Upper lobe of right lung (tissue), 1 donor: ENCODE results near the gene P2RY6. TPM values are rescaled to one million over a fixed set of nuclear protein-coding genes. Genes with fewer than 3 reads are reported as not detected.
A peak's percentile ranks its signal among the peaks of the same experiment; 100 is the strongest.

ENCODE experiments used
- ATAC-seq: fragments of 200-7000 bp; cut with Tn5 transposase; one replicate; pipeline ENCODE4 v1.9.1; 2020; ENCODE audit warnings: mild to moderate bottlenecking, moderate library complexity
- DNase-seq: peaks from one replicate; pipeline ENCODE4 v3.0.0-alpha.2; 2020
- H3K27ac ChIP-seq: fragments of 200-600 bp; one replicate; pipeline ENCODE4 v1.8.0; 2022
- H3K27me3 ChIP-seq: fragments of 200-600 bp; one replicate; pipeline ENCODE4 v1.8.0; 2022; ENCODE audit warnings: mild to moderate bottlenecking
- H3K36me3 ChIP-seq: fragments of 200-600 bp; one replicate; pipeline ENCODE4 v1.8.0; 2022
- H3K4me1 ChIP-seq: fragments of 200-600 bp; one replicate; pipeline ENCODE4 v1.8.0; 2022
- H3K4me3 ChIP-seq: fragments of 200-600 bp; one replicate; pipeline ENCODE4 v1.8.0; 2022; ENCODE audit warnings: mild to moderate bottlenecking
- H3K9me3 ChIP-seq: fragments of 200-600 bp; one replicate; pipeline ENCODE4 v1.8.0; 2022
- intact Hi-C: fragments of 100-400 bp; cut with DNase I; formaldehyde crosslinking; loops from one replicate; pipeline ENCODE4 v1.11.0; 2022
- total RNA-seq: library from RNA; stranded (reverse); fragmentation: NEBNext Ultra II Directional; extraction: Animal tissue kit (Norgen Biotek cat#: 25700); gene quantifications from one replicate; pipeline ENCODE4 v1.2.1, GENCODE V29; 2021
- TF ChIP-seq, protein P1 (sequence below): fragments of 200-600 bp; IDR thresholded peaks from one replicate; pipeline ENCODE4 v1.8.0; 2022; ENCODE audit warnings: antibody characterized with exemption
- donor health status: DM: no; HTN: yes; CAD: no; lungs with severe emphysema.

P2RY6 gene
- total RNA-seq, 1 donor from 2014 or later, result 3.2 TPM

GRCh38 chr11:73298233-73298632, 26.1 kb downstream of the P2RY6 start:
- intact Hi-C loops, result no loop called here
- Histone ChIP-seq H3K27me3 (no peaks in the 10 kb centered on the region), H3K27ac (no peak overlapping the region), H3K4me3 (no peak overlapping the region), H3K36me3 (no peaks in the 10 kb centered on the region), H3K9me3 (no peaks in the 10 kb centered on the region), H3K4me1 (no peaks in the 10 kb centered on the region)
- DNase-seq (no peak), ATAC-seq (no peak)
- TF ChIP-seq, protein P1, sequence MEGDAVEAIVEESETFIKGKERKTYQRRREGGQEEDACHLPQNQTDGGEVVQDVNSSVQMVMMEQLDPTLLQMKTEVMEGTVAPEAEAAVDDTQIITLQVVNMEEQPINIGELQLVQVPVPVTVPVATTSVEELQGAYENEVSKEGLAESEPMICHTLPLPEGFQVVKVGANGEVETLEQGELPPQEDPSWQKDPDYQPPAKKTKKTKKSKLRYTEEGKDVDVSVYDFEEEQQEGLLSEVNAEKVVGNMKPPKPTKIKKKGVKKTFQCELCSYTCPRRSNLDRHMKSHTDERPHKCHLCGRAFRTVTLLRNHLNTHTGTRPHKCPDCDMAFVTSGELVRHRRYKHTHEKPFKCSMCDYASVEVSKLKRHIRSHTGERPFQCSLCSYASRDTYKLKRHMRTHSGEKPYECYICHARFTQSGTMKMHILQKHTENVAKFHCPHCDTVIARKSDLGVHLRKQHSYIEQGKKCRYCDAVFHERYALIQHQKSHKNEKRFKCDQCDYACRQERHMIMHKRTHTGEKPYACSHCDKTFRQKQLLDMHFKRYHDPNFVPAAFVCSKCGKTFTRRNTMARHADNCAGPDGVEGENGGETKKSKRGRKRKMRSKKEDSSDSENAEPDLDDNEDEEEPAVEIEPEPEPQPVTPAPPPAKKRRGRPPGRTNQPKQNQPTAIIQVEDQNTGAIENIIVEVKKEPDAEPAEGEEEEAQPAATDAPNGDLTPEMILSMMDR, result no peak

- DNase-seq (no peak), ATAC-seq (no peak)
- intact Hi-C loops, result no loop called here
- Histone ChIP-seq H3K27ac (no peak overlapping the region), H3K9me3 (no peaks in the 10 kb centered on the region), H3K27me3 (no peaks in the 10 kb centered on the region), H3K36me3 (no peaks in the 10 kb centered on the region), H3K4me3 (no peak overlapping the region), H3K4me1 (no peaks in the 10 kb centered on the region)
- TF ChIP-seq, protein P1, result no peak
Measured at GRCh38 chr11:73299751-73300150, 27.6 kb downstream of the P2RY6 start.

- ATAC-seq, result no peak
- intact Hi-C loops, result loop anchor here (5.0 kb wide), 1 partner anchor 41 kb away; no protein-coding TSS in a partner anchor
- Histone ChIP-seq H3K27ac (no peak overlapping the region), H3K4me1 (peaks cover 23% of the 10 kb centered on the region), H3K27me3 (no peaks in the 10 kb centered on the region), H3K36me3 (no peaks in the 10 kb centered on the region), H3K4me3 (no peak overlapping the region), H3K9me3 (no peaks in the 10 kb centered on the region)
- TF ChIP-seq, protein P1, result no peak
- DNase-seq, result no peak
Measured at GRCh38 chr11:73306069-73306841, 34.1 kb downstream of the P2RY6 start.

GRCh38 chr11:73306977-73307322, 34.8 kb downstream of the P2RY6 start:
- DNase-seq (no peak), ATAC-seq (no peak)
- peaks cover 28% of the 10 kb centered on the region for H3K4me1 ChIP-seq
- H3K9me3 ChIP-seq, result no peaks in the 10 kb centered on the region
- TF ChIP-seq, protein P1, result no peak
- H3K4me3 ChIP-seq, result peak overlapping the region; percentile 76
- no peaks in the 10 kb centered on the region for H3K27me3 ChIP-seq
- intact Hi-C loops, result loop anchor here (5.0 kb wide), 1 partner anchor 40 kb away; no protein-coding TSS in a partner anchor
- peak overlapping the region; percentile 74 for H3K27ac ChIP-seq
- H3K36me3 ChIP-seq, result no peaks in the 10 kb centered on the region

- peak; percentile 99 for DNase-seq
- H3K9me3 ChIP-seq, result no peaks in the 10 kb centered on the region
- peak overlapping the region; percentile 76 for H3K4me3 ChIP-seq
- H3K4me1 ChIP-seq, result peaks cover 30% of the 10 kb centered on the region
- H3K36me3 ChIP-seq, result no peaks in the 10 kb centered on the region
- intact Hi-C loops, result loop anchor here (5.0 kb wide), 1 partner anchor 40 kb away; no protein-coding TSS in a partner anchor
- H3K27ac ChIP-seq, result peak overlapping the region; percentile 98
- no peaks in the 10 kb centered on the region for H3K27me3 ChIP-seq
- TF ChIP-seq, protein P1, result peak; percentile 76
- peak; percentile 78 for ATAC-seq
Measured at GRCh38 chr11:73307323-73308002, 35.3 kb downstream of the P2RY6 start.
